MM.1S (cell line): ENCODE data around the gene ITGA11.

ENCODE experiments used
- DNase-seq: peaks from one replicate; pipeline ENCODE4 v3.0.0-alpha.2; 2015
- H2AFZ ChIP-seq: fragments of 300-600 bp; sonication (generic); 2 replicates; pipeline ENCODE4 v1.6.0; 2016; ENCODE audit warnings: antibody characterized with exemption, low read length
- H3F3A ChIP-seq: fragments of 300-600 bp; sonication (generic); 2 replicates; pipeline ENCODE4 v1.6.1; 2016; ENCODE audit warnings: mild to moderate bottlenecking, antibody characterized with exemption, low read length, moderate library complexity, mixed read lengths; ENCODE audit not compliant: insufficient read depth
- H3K27ac ChIP-seq: fragments of 300-600 bp; sonication (generic); 2 replicates; pipeline ENCODE4 v1.5.1; 2016; ENCODE audit warnings: mild to moderate bottlenecking, low read length
- H3K27me3 ChIP-seq: fragments of 300-600 bp; sonication (generic); replicated peaks from 2 replicates; pipeline ENCODE4 v1.6.0; 2016; ENCODE audit warnings: low read length; ENCODE audit not compliant: insufficient read depth
- H3K36me3 ChIP-seq: fragments of 300-600 bp; sonication (generic); replicated peaks from 2 replicates; pipeline ENCODE4 v1.6.1; 2016; ENCODE audit warnings: mild to moderate bottlenecking, low read length, mixed read lengths; ENCODE audit not compliant: insufficient read depth
- H3K4me1 ChIP-seq: fragments of 300-600 bp; sonication (generic); 2 replicates; pipeline ENCODE4 v1.6.1; 2016; ENCODE audit warnings: low read length, mixed read lengths
- H3K4me2 ChIP-seq: fragments of 300-600 bp; sonication (generic); 2 replicates; pipeline ENCODE4 v1.6.0; 2016; ENCODE audit warnings: low read depth, low read length
- H3K4me3 ChIP-seq: fragments of 300-600 bp; sonication (generic); 2 replicates; pipeline ENCODE4 v1.5.1; 2016; ENCODE audit warnings: low read length, mixed read lengths
- H3K79me2 ChIP-seq: fragments of 300-600 bp; sonication (generic); 2 replicates; pipeline ENCODE4 v1.6.1; 2016; ENCODE audit warnings: mixed run types, low read length, mixed read lengths
- H3K9ac ChIP-seq: fragments of 300-600 bp; sonication (generic); 2 replicates; pipeline ENCODE4 v1.6.1; 2016; ENCODE audit warnings: low read length, mixed read lengths
- H3K9me2 ChIP-seq: fragments of 300-600 bp; sonication (generic); replicated peaks from 2 replicates; pipeline ENCODE4 v1.6.1; 2016; ENCODE audit warnings: mild to moderate bottlenecking, low read length, mixed read lengths; ENCODE audit not compliant: insufficient read depth
- H3K9me3 ChIP-seq: fragments of 300-600 bp; sonication (generic); replicated peaks from 2 replicates; pipeline ENCODE4 v1.6.1; 2016; ENCODE audit warnings: mild to moderate bottlenecking, low read length, mixed read lengths; ENCODE audit not compliant: insufficient read depth
- H4K20me1 ChIP-seq: fragments of 300-600 bp; sonication (generic); 2 replicates; pipeline ENCODE4 v1.6.1; 2016; ENCODE audit warnings: mild to moderate bottlenecking, low read length, moderate library complexity, mixed read lengths; ENCODE audit not compliant: insufficient read depth
- EZH2 ChIP-seq: fragments of 300-600 bp; sonication (generic); optimal IDR thresholded peaks from 2 replicates; pipeline ENCODE3; 2017; ENCODE audit warnings: low read depth, mild to moderate bottlenecking, antibody characterized with exemption, low read length, mixed read lengths
- EZH2phosphoT487 ChIP-seq: fragments of 300-600 bp; sonication (generic); IDR thresholded peaks from 2 replicates; pipeline ENCODE4 v1.6.1; 2018; ENCODE audit warnings: antibody characterized with exemption, low read length
- TF ChIP-seq, protein P1 (sequence below): fragments of 300-600 bp; sonication (generic); IDR thresholded peaks from 2 replicates; pipeline ENCODE4 v1.5.1; 2016; ENCODE audit warnings: antibody characterized with exemption, low read length, mixed read lengths

Gene ITGA11

DNA sequence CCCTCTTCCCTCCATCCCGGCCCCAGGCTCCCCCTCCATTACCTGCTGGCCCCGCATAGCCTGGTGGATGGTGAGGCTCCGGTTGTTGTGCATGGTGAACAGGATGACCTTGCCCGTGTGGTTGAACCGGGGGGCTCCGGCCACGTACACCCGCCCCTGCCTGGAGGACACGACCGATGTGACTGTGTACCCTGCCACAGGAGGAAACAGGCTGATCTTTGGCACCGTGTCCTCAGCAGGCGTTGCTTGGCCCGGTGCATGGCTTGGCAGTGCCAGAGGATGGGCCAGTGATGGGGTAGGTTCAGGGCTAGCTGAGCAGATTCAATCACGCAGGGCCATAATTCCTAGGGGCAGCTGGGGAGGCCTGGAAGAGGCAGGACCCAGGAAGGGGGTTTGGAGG, 96.3 kb downstream of the ITGA11 start:
- Histone ChIP-seq H4K20me1 (no peaks in the 10 kb centered on the region), H3K9me2 (no peaks in the 10 kb centered on the region), H3K36me3 (no peaks in the 10 kb centered on the region), H3F3A (no peaks in the 10 kb centered on the region), H3K4me2 (no peak overlapping the region), H3K4me1 (no peaks in the 10 kb centered on the region), H3K79me2 (no peaks in the 10 kb centered on the region), H2AFZ (no peak overlapping the region), H3K9ac (no peak overlapping the region), H3K27ac (no peak overlapping the region), H3K9me3 (no peaks in the 10 kb centered on the region), H3K4me3 (no peak overlapping the region), H3K27me3 (no peaks in the 10 kb centered on the region)
- TF ChIP-seq EZH2 (no peak), EZH2phosphoT487 (no peak)
- TF ChIP-seq, protein P1, sequence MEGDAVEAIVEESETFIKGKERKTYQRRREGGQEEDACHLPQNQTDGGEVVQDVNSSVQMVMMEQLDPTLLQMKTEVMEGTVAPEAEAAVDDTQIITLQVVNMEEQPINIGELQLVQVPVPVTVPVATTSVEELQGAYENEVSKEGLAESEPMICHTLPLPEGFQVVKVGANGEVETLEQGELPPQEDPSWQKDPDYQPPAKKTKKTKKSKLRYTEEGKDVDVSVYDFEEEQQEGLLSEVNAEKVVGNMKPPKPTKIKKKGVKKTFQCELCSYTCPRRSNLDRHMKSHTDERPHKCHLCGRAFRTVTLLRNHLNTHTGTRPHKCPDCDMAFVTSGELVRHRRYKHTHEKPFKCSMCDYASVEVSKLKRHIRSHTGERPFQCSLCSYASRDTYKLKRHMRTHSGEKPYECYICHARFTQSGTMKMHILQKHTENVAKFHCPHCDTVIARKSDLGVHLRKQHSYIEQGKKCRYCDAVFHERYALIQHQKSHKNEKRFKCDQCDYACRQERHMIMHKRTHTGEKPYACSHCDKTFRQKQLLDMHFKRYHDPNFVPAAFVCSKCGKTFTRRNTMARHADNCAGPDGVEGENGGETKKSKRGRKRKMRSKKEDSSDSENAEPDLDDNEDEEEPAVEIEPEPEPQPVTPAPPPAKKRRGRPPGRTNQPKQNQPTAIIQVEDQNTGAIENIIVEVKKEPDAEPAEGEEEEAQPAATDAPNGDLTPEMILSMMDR = no peak
- no peak for DNase-seq

DNA sequence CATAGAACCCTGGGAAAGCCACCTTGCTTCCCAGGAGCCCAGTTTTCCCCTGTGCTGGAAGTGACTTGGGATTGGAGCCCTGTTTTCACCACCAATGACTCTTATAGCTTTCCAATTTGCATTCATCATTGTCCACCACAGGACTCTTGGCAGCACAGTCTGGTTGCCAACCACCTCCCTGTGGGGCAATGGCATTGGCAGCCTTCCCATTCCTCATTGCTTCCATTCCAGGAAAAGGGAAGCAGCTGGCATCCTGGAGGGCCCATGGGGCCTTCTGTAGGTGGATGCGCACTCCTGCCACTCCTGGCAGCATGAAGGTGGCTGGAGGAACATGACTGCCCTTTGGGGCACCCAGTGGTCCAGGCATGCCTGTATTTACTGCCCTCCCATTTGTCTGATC, 96.7 kb downstream of the ITGA11 start:
- no peaks in the 10 kb centered on the region for H3K9me3 ChIP-seq
- no peak overlapping the region for H3K9ac ChIP-seq
- no peaks in the 10 kb centered on the region for H3K36me3 ChIP-seq
- no peaks in the 10 kb centered on the region for H3K4me1 ChIP-seq
- no peaks in the 10 kb centered on the region for H3K79me2 ChIP-seq
- no peaks in the 10 kb centered on the region for H3F3A ChIP-seq
- no peaks in the 10 kb centered on the region for H3K27me3 ChIP-seq
- no peak overlapping the region for H3K4me2 ChIP-seq
- no peak for DNase-seq
- no peaks in the 10 kb centered on the region for H3K9me2 ChIP-seq
- H3K4me3 ChIP-seq = no peak overlapping the region
- H3K27ac ChIP-seq = no peak overlapping the region
- TF ChIP-seq EZH2 (no peak), EZH2phosphoT487 (no peak)
- TF ChIP-seq, protein P1 = no peak
- no peak overlapping the region for H2AFZ ChIP-seq
- no peaks in the 10 kb centered on the region for H4K20me1 ChIP-seq

DNA sequence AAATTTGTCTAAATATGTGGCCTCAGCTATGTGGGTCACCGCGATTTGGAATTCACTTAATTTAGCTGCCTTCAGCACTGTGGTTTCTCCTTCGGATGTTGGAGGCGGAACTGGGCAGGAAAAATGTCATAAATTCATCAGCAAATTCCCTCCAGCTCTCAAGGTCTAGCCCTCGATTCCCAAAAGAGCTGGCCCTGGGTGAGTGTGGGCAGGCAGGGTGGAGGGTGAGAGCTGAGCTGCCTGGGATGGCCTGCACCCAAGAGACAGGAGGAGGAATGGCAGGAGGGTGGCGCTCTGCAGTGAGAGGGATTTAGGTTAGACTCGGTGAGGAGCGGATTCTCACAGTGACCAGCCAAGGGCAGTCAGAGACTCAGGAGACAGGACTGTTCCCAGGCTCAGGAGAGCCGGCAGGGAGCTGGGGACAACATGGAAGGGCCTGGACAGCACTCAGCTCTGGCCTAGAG, 97.3 kb downstream of the ITGA11 start:
- Histone ChIP-seq H3K9me2 (no peaks in the 10 kb centered on the region), H4K20me1 (no peaks in the 10 kb centered on the region), H3F3A (no peaks in the 10 kb centered on the region), H3K9me3 (no peaks in the 10 kb centered on the region), H3K4me1 (no peaks in the 10 kb centered on the region), H3K4me2 (no peak overlapping the region), H3K9ac (no peak overlapping the region), H3K27ac (no peak overlapping the region), H3K79me2 (no peaks in the 10 kb centered on the region), H3K4me3 (no peak overlapping the region), H3K36me3 (no peaks in the 10 kb centered on the region), H3K27me3 (0 out of 2 replicates have a peak, but pooled peaks cover 3% of the 10 kb centered on the region), H2AFZ (no peak overlapping the region)
- TF ChIP-seq EZH2phosphoT487 (no peak), EZH2 (no peak)
- TF ChIP-seq, protein P1 = no peak
- no peak for DNase-seq
